Heart left ventricle (tissue), 13 donors: Measurements from ENCODE around the gene ASCC1.

Source experiments
- CTCF ChIP-seq, 12 donors: fragments of 200-600 bp; sonication (generic) in 4 of 12; IDR thresholded peaks; one replicate each; pipeline versions ENCODE4 v1.5.0 to v1.8.0; 2018 to 2022; ENCODE audit warnings: antibody characterized with exemption in 12 of 12, mild to moderate bottlenecking in 5 of 12
- POLR2A ChIP-seq, 2 donors: fragments of 450-650 bp; IDR thresholded peaks; one replicate each; pipeline ENCODE4 v1.6.1; 2017; ENCODE audit warnings: antibody characterized with exemption in 2 of 2, mild to moderate bottlenecking in 2 of 2, moderate library complexity in 2 of 2
- donor health status: ischemic (EF 13 %, LVEDD 7.1; RV severe dilation, severe dysfunction).
- donor health status: DM: no; HTN: yes; CAD: no.
- donor health status: DM: no; HTN: no; CAD: no.
- donor health status: ischemic (EF 25% LVEDD 6.9; RV normal size, moderate dysfunction).
- donor health status: ischemic (EF 25% LVEDD 5.7; RV mildly dilated, moderate dysfunction).
- donor health status: ischemic (EF 35%, LVEDD 5.7; RV mildly dilated, moderate dysfunction).
- donor health status: nonischemic (EF 11% LVEDD 7.7; RV severe dilation, severe dysfunction).
- donor health status: DM: yes; HTN: yes; CAD: no.
- donor health status: PGD.
- donor health status: ischemic (EF 29% LVEDD 5.4; RV normal size, mild dysfunction).
- donor health status: nonischemic (EF 23%, LVEDD 6.1; RV moderate dilation, normal function).

GRCh38 chr10:72048450-72049124, 167.5 kb downstream of the ASCC1 start:
- TF ChIP-seq CTCF (IDR thresholded peaks at IDR 0.05) (peak; percentile 99 to 100 (median 99)), POLR2A (IDR thresholded peaks at IDR 0.05) (no peak)
